ENCODE results near the gene TMEM181.
A peak's percentile ranks its signal among the peaks of the same experiment; 100 is the strongest.

Gene TMEM181

DNA sequence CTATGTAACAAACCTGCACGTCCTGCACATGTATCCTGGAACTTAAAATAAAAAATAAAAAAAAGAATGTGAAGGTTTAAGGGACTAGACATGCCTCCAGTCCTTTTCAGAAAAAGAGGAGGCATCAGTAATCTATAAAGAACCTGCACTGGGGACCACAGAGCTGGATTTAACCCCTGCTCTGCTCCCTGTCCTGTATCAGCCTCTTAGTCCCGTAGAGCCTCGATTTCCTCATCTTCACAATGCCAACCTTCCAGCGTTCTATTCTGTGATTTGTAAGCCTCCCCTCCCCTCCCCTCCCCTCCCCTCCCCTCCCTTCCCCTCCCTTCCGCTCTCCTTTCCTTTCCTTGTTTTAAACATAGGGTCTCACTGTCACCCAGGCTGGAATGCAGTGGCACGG, 31.1 kb upstream of the TMEM181 start:
- DNase-seq (ENCODE audit: insufficient read length, low spot score) (no peak), FAIRE-seq (no peak)
- TF ChIP-seq CTCF (IDR thresholded peaks at IDR 0.05; ENCODE audit: insufficient read depth, missing control alignments) = no peak

DNA sequence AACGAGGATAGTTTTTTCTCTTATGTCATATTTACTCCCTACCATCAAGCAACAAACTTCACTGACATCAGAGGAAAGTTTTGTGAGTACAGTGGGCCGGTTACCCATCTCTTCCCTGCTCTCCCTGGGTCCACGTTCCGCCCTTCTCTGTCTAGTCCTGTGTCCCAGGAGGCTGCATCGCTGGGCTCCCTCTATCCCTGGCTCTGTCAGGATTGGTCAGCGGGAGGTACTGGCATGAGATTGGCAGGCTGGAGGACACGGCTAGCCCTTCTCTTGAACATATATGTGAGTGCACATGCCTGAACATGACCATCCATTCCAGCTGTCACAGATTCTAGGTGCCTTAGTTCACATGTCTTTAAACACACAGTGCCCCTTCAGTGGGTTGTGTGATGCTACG, 30.3 kb upstream of the TMEM181 start:
- FAIRE-seq = no peak
- DNase-seq (ENCODE audit: insufficient read length, low spot score) = no peak
- TF ChIP-seq CTCF (IDR thresholded peaks at IDR 0.05; ENCODE audit: insufficient read depth, missing control alignments) = no peak

DNA sequence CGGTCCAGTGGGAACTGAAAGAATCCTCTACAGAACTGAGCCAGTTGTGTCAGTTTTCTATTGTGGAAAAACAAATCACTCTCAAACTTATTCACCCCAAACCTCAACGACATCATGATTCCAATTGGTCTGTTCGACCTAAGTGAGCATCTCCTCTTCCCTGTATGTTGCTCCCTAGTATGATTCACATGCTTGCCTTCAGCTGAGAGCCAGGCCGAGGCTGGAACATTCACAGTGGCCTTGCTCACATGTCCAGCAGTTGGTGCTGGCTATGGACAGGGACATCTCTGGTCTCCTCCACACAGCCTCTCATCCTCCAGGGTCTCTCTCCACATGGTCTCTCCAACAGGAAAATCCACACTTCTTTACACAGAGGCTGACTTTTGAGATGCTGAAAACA, 28.3 kb upstream of the TMEM181 start:
- DNase-seq (ENCODE audit: insufficient read length, low spot score) = no peak
- TF ChIP-seq CTCF (IDR thresholded peaks at IDR 0.05; ENCODE audit: insufficient read depth, missing control alignments) = no peak
- FAIRE-seq = no peak

- no peak for DNase-seq (ENCODE audit: insufficient read length, low spot score)
- no peak for FAIRE-seq
- no peak for TF ChIP-seq CTCF (IDR thresholded peaks at IDR 0.05; ENCODE audit: insufficient read depth, missing control alignments)
Measured at GRCh38 chr6:158531970-158532369, 27.9 kb upstream of the TMEM181 start.

DNA sequence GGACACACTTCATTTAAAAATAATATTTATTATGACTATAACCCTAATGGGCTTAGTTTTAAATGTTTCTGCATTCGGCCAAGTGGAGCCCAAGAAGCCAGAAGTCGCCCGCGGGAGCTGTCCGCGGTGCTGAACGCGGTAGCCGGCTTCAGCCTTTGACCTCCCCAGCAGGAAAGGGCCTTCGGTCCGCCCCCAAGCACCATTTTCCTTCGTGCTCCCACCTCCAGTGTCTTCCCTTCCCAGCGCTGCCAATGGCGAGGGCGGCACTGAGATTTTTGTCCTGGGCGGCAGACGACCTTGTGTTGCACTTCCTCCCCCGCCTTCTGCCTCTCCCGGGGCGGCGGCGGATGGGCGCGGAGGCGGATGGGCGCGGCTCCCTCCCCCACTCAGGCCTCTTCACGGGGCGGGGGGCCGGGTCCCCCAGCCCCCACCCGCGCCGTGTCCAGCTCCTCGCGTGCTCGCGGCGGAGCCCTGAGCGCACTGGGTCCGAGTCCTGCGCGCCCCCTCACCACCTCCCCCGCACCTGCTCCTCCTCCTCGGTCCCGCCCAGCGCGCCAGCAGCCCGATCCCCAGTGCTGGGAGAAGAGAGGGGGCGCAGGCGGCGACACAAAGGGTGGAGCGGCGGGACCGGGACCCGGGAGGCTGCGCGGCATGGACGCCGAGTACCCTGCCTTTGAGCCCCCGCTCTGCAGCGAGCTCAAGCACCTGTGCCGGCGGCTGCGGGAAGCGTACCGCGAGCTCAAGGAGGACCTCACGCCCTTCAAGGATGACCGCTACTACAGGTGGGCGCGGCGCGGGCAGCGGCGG, 23.6 kb upstream of the TMEM181 start:
- FAIRE-seq = no peak
- no peak for TF ChIP-seq CTCF (IDR thresholded peaks at IDR 0.05; ENCODE audit: insufficient read depth, missing control alignments)
- DNase-seq (ENCODE audit: insufficient read length, low spot score) = peak; percentile 60

DNA sequence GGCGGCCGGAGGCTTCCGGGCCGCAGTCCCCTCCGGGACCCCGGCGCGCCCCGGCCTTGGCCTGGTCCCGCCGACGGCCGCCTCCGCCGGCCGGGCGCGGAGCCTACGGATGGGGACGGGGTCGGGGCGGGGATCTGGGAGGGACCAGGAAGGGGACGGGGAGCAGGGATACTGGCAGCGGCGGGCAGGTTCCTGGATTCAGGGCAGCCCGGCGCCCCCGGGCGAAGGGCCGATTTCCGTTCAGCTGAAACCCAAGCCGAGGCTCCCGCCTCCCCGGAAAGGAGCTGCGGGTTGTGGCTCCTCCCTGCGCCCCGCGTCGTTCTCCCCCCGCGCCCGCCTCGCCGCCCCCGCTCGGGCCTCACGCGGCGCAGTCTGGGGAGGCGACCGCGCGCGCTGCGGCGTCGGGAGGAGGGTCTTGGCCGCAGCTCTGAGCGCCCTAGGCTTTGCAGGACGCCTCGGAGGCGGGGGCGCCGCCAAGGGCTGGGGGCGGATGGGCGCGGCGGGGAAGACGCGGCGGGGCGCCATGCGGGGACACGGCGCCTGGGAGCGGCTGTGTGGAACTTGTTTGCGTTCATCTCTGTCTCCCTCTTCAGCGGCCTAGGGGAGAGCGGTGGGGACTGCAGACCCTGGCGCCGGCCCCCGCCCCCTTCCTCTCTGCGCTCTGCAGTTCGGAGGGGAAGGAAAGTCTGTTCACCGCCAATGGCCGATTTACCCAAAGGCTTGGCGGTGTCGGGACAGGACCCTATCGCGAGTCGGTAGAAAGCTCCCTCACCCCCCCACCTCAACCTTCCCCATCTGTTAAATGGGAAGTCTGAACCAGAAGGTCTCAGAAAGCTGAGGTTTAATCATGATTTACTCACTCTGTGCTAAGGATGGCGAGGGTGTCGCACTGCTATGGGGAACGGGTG, 22.7 kb upstream of the TMEM181 start:
- TF ChIP-seq CTCF (IDR thresholded peaks at IDR 0.05; ENCODE audit: insufficient read depth, missing control alignments) = no peak
- FAIRE-seq (no peak), DNase-seq (ENCODE audit: insufficient read length, low spot score) (peak; percentile 45)

All from D721Med (cell line).